OCI-LY1 (cell line): ENCODE measurements around the gene BBX.

Experiments used
- EZH2 ChIP-seq: fragments of 200-600 bp; sonication (generic), shearing (Covaris generic); IDR thresholded peaks from 2 replicates; pipeline ENCODE4 v1.8.0; 2017; ENCODE audit warnings: borderline replicate concordance, mixed run types, mild to moderate bottlenecking, antibody characterized with exemption, low read length, moderate library complexity, mixed read lengths
- TF ChIP-seq, protein P1 (sequence below): fragments of 200-600 bp; sonication (generic), shearing (Covaris generic); IDR thresholded peaks from 2 replicates; pipeline ENCODE4 v1.5.1; 2017; ENCODE audit warnings: mild to moderate bottlenecking, antibody characterized with exemption, low read length, moderate library complexity, mixed read lengths

GRCh38 chr3:107798381-107798780 is 275.6 kb downstream of the BBX start:
- TF ChIP-seq, protein P1, sequence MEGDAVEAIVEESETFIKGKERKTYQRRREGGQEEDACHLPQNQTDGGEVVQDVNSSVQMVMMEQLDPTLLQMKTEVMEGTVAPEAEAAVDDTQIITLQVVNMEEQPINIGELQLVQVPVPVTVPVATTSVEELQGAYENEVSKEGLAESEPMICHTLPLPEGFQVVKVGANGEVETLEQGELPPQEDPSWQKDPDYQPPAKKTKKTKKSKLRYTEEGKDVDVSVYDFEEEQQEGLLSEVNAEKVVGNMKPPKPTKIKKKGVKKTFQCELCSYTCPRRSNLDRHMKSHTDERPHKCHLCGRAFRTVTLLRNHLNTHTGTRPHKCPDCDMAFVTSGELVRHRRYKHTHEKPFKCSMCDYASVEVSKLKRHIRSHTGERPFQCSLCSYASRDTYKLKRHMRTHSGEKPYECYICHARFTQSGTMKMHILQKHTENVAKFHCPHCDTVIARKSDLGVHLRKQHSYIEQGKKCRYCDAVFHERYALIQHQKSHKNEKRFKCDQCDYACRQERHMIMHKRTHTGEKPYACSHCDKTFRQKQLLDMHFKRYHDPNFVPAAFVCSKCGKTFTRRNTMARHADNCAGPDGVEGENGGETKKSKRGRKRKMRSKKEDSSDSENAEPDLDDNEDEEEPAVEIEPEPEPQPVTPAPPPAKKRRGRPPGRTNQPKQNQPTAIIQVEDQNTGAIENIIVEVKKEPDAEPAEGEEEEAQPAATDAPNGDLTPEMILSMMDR = no peak
- no peak for TF ChIP-seq EZH2
